Measurements from ENCODE around the gene EHD4.

EHD4 gene

GRCh38 chr15:41972253-41973242, at the start of gene EHD4:
Gene EHD4, minus strand, starts transcription at chr15:41972557. Its CDS starts 63 bp downstream, at chr15:41972494.
- peak within 1 kb of the TSS; percentile 57; the same call in 1 of the 2 replicates for H3K27ac ChIP-seq (ENCODE audit: extremely low read depth, low read depth, low read length)
- CTCF ChIA-PET: interaction anchor here (0.6 to 2.1 kb wide), 8 partner anchors 11 to 660 kb away, joined by 3 to 12 read pairs (median 4); no protein-coding TSS in a partner anchor
- H3K36me3 ChIP-seq (ENCODE audit: control insufficient read depth in 2 of 2, insufficient read depth in 1 of 2, low read length in 2 of 2): no peaks in the 10 kb centered on the region
- peak; percentile 88; the same call in 1 of the 2 replicates for TF ChIP-seq PRDM10 (tag by site-specific recombination; IDR thresholded peaks at IDR 0.05)
- TF ChIP-seq CTCF (tag by site-specific recombination; IDR thresholded peaks at IDR 0.05): peak; percentile 49; the same call in 1 of the 2 replicates
- no peak for TF ChIP-seq ZSCAN4 (tag by site-specific recombination; IDR thresholded peaks at IDR 0.05)
- TF ChIP-seq ZNF654 (tag by site-specific recombination; IDR thresholded peaks at IDR 0.05; ENCODE audit: low read depth): no peak
- peak; percentile 64 for TF ChIP-seq SP3 (tag by site-specific recombination; IDR thresholded peaks at IDR 0.05)
- no peak for TF ChIP-seq OVOL3 (tag by site-specific recombination; IDR thresholded peaks at IDR 0.05)
- 0 out of 2 replicates have a peak, but pooled peaks have one; percentile 28 for TF ChIP-seq OSR2 (tag by site-specific recombination; IDR thresholded peaks at IDR 0.05)
- TF ChIP-seq ZNF335 (tag by site-specific recombination; conservative IDR thresholded peaks at IDR 0.05): peak; percentile 97
- TF ChIP-seq KLF9 (tag by site-specific recombination; IDR thresholded peaks at IDR 0.05; ENCODE audit: low read depth): peak; percentile 21; the same call in 1 of the 2 replicates
- TF ChIP-seq ZEB2 (tag by site-specific recombination; IDR thresholded peaks at IDR 0.05): peak; percentile 65
- peak; percentile 90 for TF ChIP-seq ZBTB26 (tag by site-specific recombination; optimal IDR thresholded peaks at IDR 0.05)
- TF ChIP-seq ZNF692 (tag by site-specific recombination; IDR thresholded peaks at IDR 0.05): 0 out of 2 replicates have a peak, but pooled peaks have one; percentile 45
- TF ChIP-seq KLF16 (tag by site-specific recombination; IDR thresholded peaks at IDR 0.05): 0 out of 2 replicates have a peak, but pooled peaks have one; percentile 28
- TF ChIP-seq ZNF280C (tag by site-specific recombination; IDR thresholded peaks at IDR 0.05): no peak
- TF ChIP-seq YY1 (tag by site-specific recombination; IDR thresholded peaks at IDR 0.05): peak; percentile 17; the same call in 1 of the 2 replicates
- peak; percentile 80 for TF ChIP-seq ZBTB17 (tag by site-specific recombination; IDR thresholded peaks at IDR 0.05)
- TF ChIP-seq FEZF1 (tag by site-specific recombination; IDR thresholded peaks at IDR 0.05): no peak
- TF ChIP-seq PBX3 (CRISPR knock-in tag; IDR thresholded peaks at IDR 0.05): peak; percentile 44; the same call in 1 of the 2 replicates
- TF ChIP-seq ZSCAN30 (tag by site-specific recombination; IDR thresholded peaks at IDR 0.05): peak; percentile 39; the same call in 1 of the 2 replicates
- TF ChIP-seq ZFHX2 (tag by site-specific recombination; conservative IDR thresholded peaks at IDR 0.05): peak; percentile 33; the same call in 1 of the 2 replicates
- TF ChIP-seq ZNF10 (tag by site-specific recombination; IDR thresholded peaks at IDR 0.05): peak; percentile 86
- peak; percentile 91 for TF ChIP-seq ZNF629 (tag by site-specific recombination; IDR thresholded peaks at IDR 0.05)

More at GRCh38 chr15:41972253-41973242, at the start of gene EHD4:
- POLR2A ChIA-PET: interaction anchor here (0.6 to 2.0 kb wide), 16 partner anchors 11 to 559 kb away, joined by 3 to 9 read pairs (median 3); partner anchors contain the start of genes GANC, MAPKBP1, TMEM87A and VPS39
- H3K4me1 ChIP-seq (ENCODE audit: control insufficient read depth, insufficient read depth, low read length): peaks cover 10% of the 10 kb centered on the region
- H3K9me3 ChIP-seq (ENCODE audit: control insufficient read depth, insufficient read depth, low read depth, low read length): no peaks in the 10 kb centered on the region
- peak within 1 kb of the TSS; percentile 74 for H3K4me3 ChIP-seq (ENCODE audit: low read depth, low read length)

Data from HEK293 (cell line).